Hepatocyte (in vitro differentiated cells): Measurements from ENCODE around the gene MDC1. TPM values are rescaled to one million over a fixed set of nuclear protein-coding genes. Genes with fewer than 3 reads are reported as not detected.
"Not testable (repeated sequence)": the region's sequence is repeated elsewhere in the genome, so short reads cannot be mapped to it uniquely, and the experiment has no call there.

ENCODE experiments used
- DNase-seq: peaks from one replicate; pipeline ENCODE4 v3.0.0-alpha.2; 2016; ENCODE audit warnings: low spot score
- H2AFZ ChIP-seq: fragments of 200-600 bp; sonication (generic); 2 replicates; pipeline ENCODE4 v1.6.0; 2016; ENCODE audit warnings: antibody characterized with exemption, mild to moderate bottlenecking
- H3K27ac ChIP-seq: fragments of 200-600 bp; sonication (generic); 2 replicates; pipeline ENCODE4 v1.5.1; 2016; ENCODE audit warnings: mild to moderate bottlenecking
- H3K27me3 ChIP-seq: fragments of 200-600 bp; sonication (generic); 2 replicates; pipeline ENCODE4 v1.6.1; 2016
- H3K36me3 ChIP-seq: fragments of 200-600 bp; sonication (generic); replicated peaks from 2 replicates; pipeline ENCODE4 v1.5.1; 2016; ENCODE audit warnings: low read depth; ENCODE audit not compliant: insufficient read depth
- H3K4me1 ChIP-seq: fragments of 200-600 bp; sonication (generic); 2 replicates; pipeline ENCODE4 v1.5.1; 2016; ENCODE audit warnings: mild to moderate bottlenecking, moderate library complexity; ENCODE audit not compliant: insufficient read depth
- H3K4me2 ChIP-seq: fragments of 200-600 bp; sonication (generic); 2 replicates; pipeline ENCODE4 v1.6.0; 2016
- H3K4me3 ChIP-seq: fragments of 200-600 bp; sonication (generic); 2 replicates; pipeline ENCODE4 v1.5.1; 2016; ENCODE audit warnings: mild to moderate bottlenecking
- H3K79me2 ChIP-seq: fragments of 200-600 bp; sonication (generic); 2 replicates; pipeline ENCODE4 v1.6.0; 2017; ENCODE audit warnings: mild to moderate bottlenecking
- H3K9me2 ChIP-seq: fragments of 200-600 bp; sonication (generic); replicated peaks from 2 replicates; pipeline ENCODE4 v1.6.0; 2017; ENCODE audit warnings: mild to moderate bottlenecking; ENCODE audit not compliant: insufficient read depth
- H3K9me3 ChIP-seq: fragments of 200-600 bp; sonication (generic); 2 replicates; pipeline ENCODE4 v1.5.1; 2016; ENCODE audit warnings: low read depth, mild to moderate bottlenecking
- H4K20me1 ChIP-seq: fragments of 200-600 bp; sonication (generic); 2 replicates; pipeline ENCODE4 v1.6.0; 2016; ENCODE audit warnings: mild to moderate bottlenecking; ENCODE audit not compliant: insufficient read depth, poor library complexity, severe bottlenecking
- EZH2 ChIP-seq: fragments of 200-600 bp; sonication (generic); IDR thresholded peaks from 2 replicates; pipeline ENCODE4 v1.6.1; 2016; ENCODE audit warnings: antibody characterized with exemption, mild to moderate bottlenecking, borderline replicate concordance
- EZH2phosphoT487 ChIP-seq: fragments of 200-600 bp; sonication (generic); IDR thresholded peaks from one replicate; pipeline ENCODE4 v1.6.1; 2018; ENCODE audit warnings: antibody characterized with exemption, mild to moderate bottlenecking, low read depth, moderate library complexity; ENCODE audit not compliant: unreplicated experiment, severe bottlenecking
- whole genome bisulfite sequencing: methylation state at CpG from one replicate; pipeline ENCODE4 v1.1.6; 2016; ENCODE audit warnings: low lambda C conversion rate; ENCODE audit errors: missing lambda C conversion rate; 5-methylcytosine and 5-hydroxymethylcytosine counted together
- polyA plus RNA-seq: library from polyadenylated mRNA; unstranded; fragments of >200 nt; fragmentation: Nextera tagmentation; extraction: Ambion mirVana; gene quantifications from 2 replicates; pipeline ENCODE4 v1.2.1, GENCODE V29; 2016
- total RNA-seq: library from RNA; depleted of rRNA; stranded (reverse); fragments of >200 nt; gene quantifications from 2 replicates; pipeline ENCODE4 v1.2.3, GENCODE V29; 2014
- TF ChIP-seq, protein P1 (sequence below): fragments of 200-600 bp; sonication (generic); IDR thresholded peaks from 2 replicates; pipeline ENCODE4 v1.5.1; 2016; ENCODE audit warnings: antibody characterized with exemption, mild to moderate bottlenecking; ENCODE audit not compliant: poor library complexity

The MDC1 gene
- total and polyA plus RNA-seq, 2 experiments from 2014 or later, result 8.7 to 9.9 TPM

DNA sequence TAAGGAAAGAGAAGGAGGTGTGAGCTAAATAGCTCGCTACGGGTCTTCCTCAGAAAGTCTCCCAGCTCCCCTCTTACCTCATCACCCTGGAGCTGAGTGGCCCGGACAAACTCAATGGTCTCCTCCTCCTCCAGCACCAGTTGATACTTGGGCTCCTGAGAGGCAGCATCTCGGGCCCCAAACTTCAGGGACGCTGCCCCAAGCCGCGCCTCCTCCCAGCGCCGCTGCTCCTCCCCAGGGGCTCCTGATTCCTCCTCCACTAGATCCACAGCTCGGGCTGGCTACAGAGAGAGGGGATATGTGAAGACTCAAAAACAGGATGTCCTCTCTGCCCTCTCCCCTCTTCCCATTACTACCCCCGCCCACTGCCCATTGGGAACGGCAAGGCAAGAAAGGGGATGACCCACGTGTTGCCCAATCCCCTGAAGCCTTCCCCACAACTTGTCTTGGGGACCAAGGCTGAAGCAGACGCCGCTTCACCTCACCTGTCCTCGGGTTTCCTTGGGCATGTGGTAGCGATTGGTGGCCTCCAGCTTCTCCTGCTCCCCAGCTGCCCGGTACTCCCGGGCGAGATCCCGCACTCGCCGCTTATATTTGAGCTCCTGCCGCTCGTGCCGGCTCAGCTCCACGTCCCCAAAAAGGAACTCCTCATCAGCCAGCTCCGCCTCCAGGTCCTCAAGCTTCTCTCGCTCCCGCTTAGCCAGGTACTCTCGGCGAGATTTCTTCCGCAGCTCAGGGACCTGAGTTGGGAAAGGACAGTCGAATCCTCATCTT, 51.9 kb downstream of the MDC1 start:
- H3K27ac ChIP-seq, result no peak overlapping the region
- no peaks in the 10 kb centered on the region for H3K36me3 ChIP-seq
- H3K9me2 ChIP-seq, result no peaks in the 10 kb centered on the region
- no peaks in the 10 kb centered on the region for H3K79me2 ChIP-seq
- no peaks in the 10 kb centered on the region for H3K9me3 ChIP-seq
- DNase-seq, result no peak
- no peak overlapping the region for H3K4me3 ChIP-seq
- H4K20me1 ChIP-seq, result no peaks in the 10 kb centered on the region
- no peak overlapping the region for H3K4me2 ChIP-seq
- WGBS, result 96% methylated on average over 34 of the region's 34 CpGs
- H3K27me3 ChIP-seq, result no peaks in the 10 kb centered on the region
- TF ChIP-seq, protein P1, sequence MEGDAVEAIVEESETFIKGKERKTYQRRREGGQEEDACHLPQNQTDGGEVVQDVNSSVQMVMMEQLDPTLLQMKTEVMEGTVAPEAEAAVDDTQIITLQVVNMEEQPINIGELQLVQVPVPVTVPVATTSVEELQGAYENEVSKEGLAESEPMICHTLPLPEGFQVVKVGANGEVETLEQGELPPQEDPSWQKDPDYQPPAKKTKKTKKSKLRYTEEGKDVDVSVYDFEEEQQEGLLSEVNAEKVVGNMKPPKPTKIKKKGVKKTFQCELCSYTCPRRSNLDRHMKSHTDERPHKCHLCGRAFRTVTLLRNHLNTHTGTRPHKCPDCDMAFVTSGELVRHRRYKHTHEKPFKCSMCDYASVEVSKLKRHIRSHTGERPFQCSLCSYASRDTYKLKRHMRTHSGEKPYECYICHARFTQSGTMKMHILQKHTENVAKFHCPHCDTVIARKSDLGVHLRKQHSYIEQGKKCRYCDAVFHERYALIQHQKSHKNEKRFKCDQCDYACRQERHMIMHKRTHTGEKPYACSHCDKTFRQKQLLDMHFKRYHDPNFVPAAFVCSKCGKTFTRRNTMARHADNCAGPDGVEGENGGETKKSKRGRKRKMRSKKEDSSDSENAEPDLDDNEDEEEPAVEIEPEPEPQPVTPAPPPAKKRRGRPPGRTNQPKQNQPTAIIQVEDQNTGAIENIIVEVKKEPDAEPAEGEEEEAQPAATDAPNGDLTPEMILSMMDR, result no peak
- TF ChIP-seq EZH2 (no peak), EZH2phosphoT487 (no peak)
- no peaks in the 10 kb centered on the region for H3K4me1 ChIP-seq
- H2AFZ ChIP-seq, result no peak overlapping the region

DNA sequence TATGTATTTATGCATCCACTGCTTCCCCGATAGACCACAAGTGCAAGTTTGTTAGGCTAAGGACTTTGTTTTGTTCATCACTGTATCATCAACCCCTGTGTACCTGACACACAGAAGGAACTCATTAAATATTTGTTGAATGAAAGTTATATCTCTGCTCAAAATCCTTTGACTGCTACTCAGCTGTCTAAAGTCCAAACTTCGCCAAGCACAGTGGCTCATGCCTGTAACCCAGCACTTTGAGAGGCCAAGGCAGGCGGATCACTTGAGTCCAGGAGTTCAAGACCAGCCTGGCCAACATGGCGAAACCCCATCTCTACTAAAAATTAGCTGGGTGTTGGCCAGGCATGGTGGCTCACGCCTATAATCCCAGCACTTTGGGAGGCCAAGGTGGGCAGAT, 59.2 kb downstream of the MDC1 start:
- H3K79me2 ChIP-seq, H4K20me1 ChIP-seq, H3K27ac ChIP-seq, H3K4me3 ChIP-seq, H3K4me1 ChIP-seq, H3K27me3 ChIP-seq, H3K9me2 ChIP-seq, DNase-seq, H3K9me3 ChIP-seq, H3K36me3 ChIP-seq, H2AFZ ChIP-seq, H3K4me2 ChIP-seq: not testable (repeated sequence)
- 87% methylated on average over 5 of the region's 5 CpGs for WGBS

DNA sequence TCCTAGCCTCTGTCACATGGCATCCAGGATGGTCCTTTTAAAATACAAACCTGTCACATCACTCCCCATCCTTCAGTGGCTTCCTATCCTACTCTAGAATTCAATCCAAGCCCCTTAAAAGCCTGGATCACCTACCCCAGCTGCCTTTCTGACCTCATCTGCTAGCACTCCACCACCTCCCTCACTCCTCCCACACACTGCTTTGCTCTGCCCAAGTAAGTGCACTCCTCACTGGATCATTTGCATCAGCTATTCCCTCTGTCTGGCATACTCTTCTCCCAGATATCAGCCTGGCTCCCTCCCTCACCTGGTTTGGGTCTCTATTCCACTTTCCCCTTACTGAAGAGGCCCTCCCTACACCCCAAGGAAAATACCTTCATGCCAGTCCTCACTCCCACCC, 59.6 kb downstream of the MDC1 start:
- H3K9me3 ChIP-seq, result no peaks in the 10 kb centered on the region
- H4K20me1 ChIP-seq, result no peaks in the 10 kb centered on the region
- peaks cover 5% of the 10 kb centered on the region for H3K36me3 ChIP-seq
- H2AFZ ChIP-seq, result no peak overlapping the region
- H3K4me3 ChIP-seq, result no peak overlapping the region
- H3K9me2 ChIP-seq, result no peaks in the 10 kb centered on the region
- TF ChIP-seq, protein P1, result no peak
- TF ChIP-seq EZH2phosphoT487 (no peak), EZH2 (no peak)
- no peak for DNase-seq
- H3K27me3 ChIP-seq, result no peaks in the 10 kb centered on the region
- H3K4me1 ChIP-seq, result no peaks in the 10 kb centered on the region
- H3K4me2 ChIP-seq, result no peak overlapping the region
- no peaks in the 10 kb centered on the region for H3K79me2 ChIP-seq
- H3K27ac ChIP-seq, result no peak overlapping the region

DNA sequence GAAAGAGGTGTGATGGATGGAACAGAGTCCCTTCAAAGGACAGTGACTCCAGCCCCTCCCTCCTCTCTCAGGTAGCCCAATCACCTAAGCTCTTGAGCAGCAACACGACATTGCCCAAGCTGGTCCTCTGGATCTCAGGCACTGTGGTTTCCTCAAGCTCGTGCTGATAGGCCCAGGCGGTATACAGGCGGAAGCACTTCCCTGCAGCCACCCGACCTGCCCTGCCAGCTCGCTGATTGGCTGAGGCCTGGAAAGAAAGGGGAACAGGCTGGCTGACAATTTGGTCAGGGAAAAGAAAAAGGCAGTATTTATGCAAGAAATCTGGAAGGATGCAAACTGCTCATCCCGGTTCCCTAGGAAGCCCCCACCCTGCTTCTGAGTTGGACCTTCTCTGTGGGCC, 60.6 kb downstream of the MDC1 start:
- H3K4me1 ChIP-seq, result no peaks in the 10 kb centered on the region
- no peaks in the 10 kb centered on the region for H3K79me2 ChIP-seq
- H3K36me3 ChIP-seq, result peaks cover 5% of the 10 kb centered on the region
- no peak overlapping the region for H3K4me2 ChIP-seq
- WGBS, result 87% methylated on average over 7 of the region's 7 CpGs
- no peaks in the 10 kb centered on the region for H3K9me2 ChIP-seq
- no peaks in the 10 kb centered on the region for H3K27me3 ChIP-seq
- no peak overlapping the region for H3K27ac ChIP-seq
- no peak overlapping the region for H2AFZ ChIP-seq
- H4K20me1 ChIP-seq, result no peaks in the 10 kb centered on the region
- TF ChIP-seq, protein P1, result no peak
- TF ChIP-seq EZH2 (no peak), EZH2phosphoT487 (no peak)
- no peak for DNase-seq
- H3K9me3 ChIP-seq, result no peaks in the 10 kb centered on the region
- H3K4me3 ChIP-seq, result no peak overlapping the region
